Muscle of arm (tissue), 12 donors: ENCODE measurements around the gene SGIP1. TPM values are rescaled to one million over a fixed set of nuclear protein-coding genes. Genes with fewer than 3 reads are reported as not detected.

Source experiments
- DNase-seq: peaks from one replicate; pipeline ENCODE4 v3.0.0-alpha.2; 2013
- polyA plus RNA-seq, 12 donors: library from polyadenylated mRNA; unstranded; fragments of 120-200 nt; gene quantifications; one replicate each; pipeline ENCODE4 v1.2.1, GENCODE V29; 2013; ENCODE audit not compliant: insufficient read length in 12 of 12

Gene SGIP1
- polyA plus RNA-seq, 12 donors, result 1.1 to 5.3 (median 2.2) TPM; not detected in 1

GRCh38 chr1:66605419-66605997, 71.6 kb downstream of the SGIP1 start:
- no peak for DNase-seq

GRCh38 chr1:66606362-66607065, 72.6 kb downstream of the SGIP1 start:
- no peak for DNase-seq

GRCh38 chr1:66607458-66607857, 73.5 kb downstream of the SGIP1 start:
- no peak for DNase-seq

- DNase-seq, result no peak
Measured at GRCh38 chr1:66613187-66613586, 79.2 kb downstream of the SGIP1 start.

- DNase-seq, result no peak
Measured at GRCh38 chr1:66617362-66618184, 83.6 kb downstream of the SGIP1 start.

- no peak for DNase-seq
Measured at GRCh38 chr1:66618390-66618789, 84.4 kb downstream of the SGIP1 start.

GRCh38 chr1:66623812-66624211, 89.9 kb downstream of the SGIP1 start:
- DNase-seq, result no peak

- no peak for DNase-seq
Measured at GRCh38 chr1:66624412-66625060, 90.6 kb downstream of the SGIP1 start.

- DNase-seq, result no peak
Measured at GRCh38 chr1:66626261-66626660, 92.3 kb downstream of the SGIP1 start.

- DNase-seq, result no peak
Measured at GRCh38 chr1:66628926-66629325, 95.0 kb downstream of the SGIP1 start.

- DNase-seq, result peak; percentile 4
Measured at GRCh38 chr1:66633159-66633558, 99.2 kb downstream of the SGIP1 start.

- DNase-seq, result no peak
Measured at GRCh38 chr1:66637146-66637545, 103.2 kb downstream of the SGIP1 start.

GRCh38 chr1:66641891-66642473, 108.0 kb downstream of the SGIP1 start:
- no peak for DNase-seq

GRCh38 chr1:66642992-66643391, 109.0 kb downstream of the SGIP1 start:
- no peak for DNase-seq

GRCh38 chr1:66644331-66644730, 110.4 kb downstream of the SGIP1 start:
- no peak for DNase-seq

- DNase-seq, result no peak
Measured at GRCh38 chr1:66648901-66649595, 115.1 kb downstream of the SGIP1 start.

GRCh38 chr1:66652556-66652955, 118.6 kb downstream of the SGIP1 start:
- no peak for DNase-seq

- no peak for DNase-seq
Measured at GRCh38 chr1:66654643-66655042, 120.7 kb downstream of the SGIP1 start.

GRCh38 chr1:66671455-66671854, 137.5 kb downstream of the SGIP1 start:
- no peak for DNase-seq

GRCh38 chr1:66676613-66677298, 142.8 kb downstream of the SGIP1 start:
- DNase-seq, result peak; percentile 26

GRCh38 chr1:66678146-66678545, 144.2 kb downstream of the SGIP1 start:
- DNase-seq, result no peak
